HepG2 (cell line): Measurements from ENCODE around the gene ACBD7. TPM values are rescaled to one million over a fixed set of nuclear protein-coding genes. Genes with fewer than 3 reads are reported as not detected.

Experiments
- ARNT ChIP-seq: fragments of 450-650 bp; IDR thresholded peaks from 2 replicates; pipeline ENCODE4 v1.6.1; 2017
- ATF7 ChIP-seq, 2 experiments: fragments of 450-650 bp in 1 of 2; sonication (generic) in 1 of 2; formaldehyde crosslinking in 1 of 2; IDR thresholded peaks; 2 replicates each; pipeline versions ENCODE4 v1.4.0 to v1.6.1; 2016 to 2020; ENCODE audit warnings: antibody characterized with exemption in 1 of 2, mild to moderate bottlenecking in 1 of 2, missing genetic modification reagents in 1 of 2
- CBFB ChIP-seq: sonication (generic); formaldehyde crosslinking; IDR thresholded peaks from 2 replicates; pipeline ENCODE4 v1.4.0; 2020; ENCODE audit warnings: missing genetic modification reagents
- HDAC2 ChIP-seq: sonication (generic); formaldehyde crosslinking; IDR thresholded peaks from 2 replicates; pipeline ENCODE4 v1.4.0; 2020; ENCODE audit warnings: missing genetic modification reagents
- HNRNPLL ChIP-seq: fragments of 200-400 bp; formaldehyde crosslinking; IDR thresholded peaks from 2 replicates; pipeline ENCODE4 v1.6.1; 2017; ENCODE audit warnings: mild to moderate bottlenecking, low read depth, low read length; ENCODE audit not compliant: poor library complexity, severe bottlenecking
- IRX3 ChIP-seq: sonication (generic); formaldehyde crosslinking; IDR thresholded peaks from 2 replicates; pipeline ENCODE4 v1.8.1; 2023; ENCODE audit warnings: mild to moderate bottlenecking, low read depth, missing genetic modification reagents, borderline replicate concordance
- PRMT3 ChIP-seq: sonication (generic); formaldehyde crosslinking; IDR thresholded peaks from 2 replicates; pipeline ENCODE4 v1.8.1; 2022; ENCODE audit warnings: low read depth, mild to moderate bottlenecking, moderate library complexity, missing genetic modification reagents, borderline replicate concordance
- RARA ChIP-seq: IDR thresholded peaks from 2 replicates; pipeline ENCODE4 v1.6.1; 2016; ENCODE audit warnings: missing genetic modification reagents, missing compliant biosample characterization
- ZNF24 ChIP-seq: fragments of 450-650 bp; IDR thresholded peaks from 2 replicates; pipeline ENCODE4 v1.6.1; 2017; ENCODE audit warnings: antibody characterized with exemption, mild to moderate bottlenecking
- ZNF652 ChIP-seq: IDR thresholded peaks from 2 replicates; pipeline ENCODE4 v1.6.1; 2016; ENCODE audit warnings: low read depth, borderline replicate concordance
- ZNF703 ChIP-seq: sonication (generic); formaldehyde crosslinking; IDR thresholded peaks from 2 replicates; pipeline ENCODE4 v1.5.1; 2020; ENCODE audit warnings: missing genetic modification reagents, mild to moderate bottlenecking, moderate library complexity, borderline replicate concordance
- polyA plus RNA-seq, 8 experiments: library from polyadenylated mRNA; depleted of rRNA in 3 of 8; stranded (reverse) in 7 of 8; unstranded in 1 of 8; fragments of >200 nt; fragmentation: Illumina TruSeq in 4 of 8; extraction: Trizol in 4 of 8; gene quantifications; 2 replicates each; pipeline versions ENCODE4 v1.2.1 to v1.2.3, GENCODE V29; 2011 to 2016; ENCODE audit warnings: low read depth in 4 of 8, missing spikeins in 1 of 8, mixed read lengths in 1 of 8; ENCODE audit not compliant: insufficient read depth in 1 of 8
- total RNA-seq, 5 experiments: library from RNA; depleted of rRNA; stranded (reverse); fragments of >200 nt; fragmentation: Illumina TruSeq; extraction: Trizol; gene quantifications; 2 replicates each; pipeline ENCODE4 v1.2.3, GENCODE V29; 2016; ENCODE audit warnings: low read depth in 1 of 5
- TF ChIP-seq, protein P1 (sequence below), 2 experiments: sonication (generic) in 1 of 2; formaldehyde crosslinking in 1 of 2; IDR thresholded peaks; 2 replicates each; pipeline versions ENCODE4 v1.5.1 to v1.6.1; 2011 to 2020; ENCODE audit warnings: borderline replicate concordance in 1 of 2, low read depth in 1 of 2, low read length in 1 of 2, mild to moderate bottlenecking in 1 of 2, missing genetic modification reagents in 1 of 2, moderate library complexity in 1 of 2
- TF ChIP-seq, protein P2 (sequence below): sonication (generic); formaldehyde crosslinking; IDR thresholded peaks from 2 replicates; pipeline ENCODE4 v1.5.0; 2020; ENCODE audit warnings: missing genetic modification reagents
- TF ChIP-seq, protein P3 (sequence below): sonication (generic); formaldehyde crosslinking; IDR thresholded peaks from 2 replicates; pipeline ENCODE4 v1.4.0; 2020; ENCODE audit warnings: missing genetic modification reagents, mild to moderate bottlenecking, borderline replicate concordance
- TF ChIP-seq, protein P4 (sequence below): sonication (generic); formaldehyde crosslinking; IDR thresholded peaks from 2 replicates; pipeline ENCODE4 v1.5.1; 2020; ENCODE audit warnings: missing genetic modification reagents, mild to moderate bottlenecking, borderline replicate concordance

The ACBD7 gene
- total and polyA plus RNA-seq, 2 of the 13 experiments (the other 11 are each of a cell fraction or from before 2014, with no cell fraction given) = 1.4 to 2.6 TPM

DNA sequence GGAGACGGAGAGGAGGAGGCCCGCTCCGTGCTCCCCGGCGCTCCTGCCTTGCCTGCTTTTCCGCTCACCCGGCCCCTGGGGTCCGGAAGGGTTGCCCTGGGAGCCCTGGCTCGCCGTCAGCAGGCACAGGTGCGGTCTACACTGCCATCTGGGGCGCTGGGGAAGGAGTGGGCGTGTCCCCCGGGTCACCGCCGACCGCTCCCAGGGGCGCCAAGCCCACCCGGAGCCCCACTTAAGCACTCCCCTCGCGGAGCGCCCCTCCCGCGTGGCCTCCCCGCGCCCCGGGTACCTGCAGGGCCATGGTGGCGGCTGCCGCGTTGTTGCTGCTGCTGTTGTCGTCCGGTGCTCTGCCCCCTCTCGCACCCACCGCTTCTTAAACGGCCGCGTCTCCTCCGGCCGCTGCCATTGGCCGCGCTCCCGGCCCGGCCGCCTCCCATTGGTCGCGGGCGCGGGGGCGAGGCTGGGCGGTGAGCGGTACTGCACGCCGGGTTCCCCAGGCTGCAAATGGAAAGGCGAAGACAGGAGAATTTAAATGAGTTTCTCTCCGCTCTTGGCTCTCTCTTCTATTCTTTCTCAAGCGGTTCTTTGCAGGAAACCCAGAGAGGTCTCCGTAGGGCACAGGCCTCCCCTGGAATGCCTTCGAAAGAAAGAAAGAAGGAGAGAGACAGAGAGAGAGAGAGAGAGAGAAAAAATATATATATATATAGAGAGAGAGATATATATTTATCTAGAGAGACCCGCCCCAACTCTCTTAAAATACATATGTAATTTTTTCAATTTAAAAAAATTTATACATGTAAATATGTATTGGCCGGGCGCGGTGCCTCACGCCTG, at the start of gene ACBD7 (continued):
- TF ChIP-seq, protein P1, sequence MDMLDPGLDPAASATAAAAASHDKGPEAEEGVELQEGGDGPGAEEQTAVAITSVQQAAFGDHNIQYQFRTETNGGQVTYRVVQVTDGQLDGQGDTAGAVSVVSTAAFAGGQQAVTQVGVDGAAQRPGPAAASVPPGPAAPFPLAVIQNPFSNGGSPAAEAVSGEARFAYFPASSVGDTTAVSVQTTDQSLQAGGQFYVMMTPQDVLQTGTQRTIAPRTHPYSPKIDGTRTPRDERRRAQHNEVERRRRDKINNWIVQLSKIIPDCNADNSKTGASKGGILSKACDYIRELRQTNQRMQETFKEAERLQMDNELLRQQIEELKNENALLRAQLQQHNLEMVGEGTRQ (IDR thresholded peaks at IDR 0.05; ENCODE audit: low read depth, low read length) = no peak
- TF ChIP-seq, protein P1 (CRISPR knock-in tag; IDR thresholded peaks at IDR 0.05; ENCODE audit: borderline replicate concordance) = no peak
- TF ChIP-seq CBFB (CRISPR knock-in tag) (no peak), HDAC2 (CRISPR knock-in tag) (peak; percentile 36; the same call in 1 of the 2 replicates), ZNF24 (no peak), HNRNPLL (peak; percentile 20), ATF7 (IDR thresholded peaks at IDR 0.05) (no peak), ATF7 (CRISPR knock-in tag; IDR thresholded peaks at IDR 0.05) (no peak), ZNF652 (CRISPR knock-in tag) (no peak), PRMT3 (CRISPR knock-in tag) (no peak), ZNF703 (CRISPR knock-in tag) (no peak), ARNT (no peak), IRX3 (CRISPR knock-in tag) (no peak), RARA (CRISPR knock-in tag) (no peak)
- TF ChIP-seq, protein P2, sequence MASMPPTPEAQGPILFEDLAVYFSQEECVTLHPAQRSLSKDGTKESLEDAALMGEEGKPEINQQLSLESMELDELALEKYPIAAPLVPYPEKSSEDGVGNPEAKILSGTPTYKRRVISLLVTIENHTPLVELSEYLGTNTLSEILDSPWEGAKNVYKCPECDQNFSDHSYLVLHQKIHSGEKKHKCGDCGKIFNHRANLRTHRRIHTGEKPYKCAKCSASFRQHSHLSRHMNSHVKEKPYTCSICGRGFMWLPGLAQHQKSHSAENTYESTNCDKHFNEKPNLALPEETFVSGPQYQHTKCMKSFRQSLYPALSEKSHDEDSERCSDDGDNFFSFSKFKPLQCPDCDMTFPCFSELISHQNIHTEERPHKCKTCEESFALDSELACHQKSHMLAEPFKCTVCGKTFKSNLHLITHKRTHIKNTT (CRISPR knock-in tag) = no peak
- TF ChIP-seq, protein P3, sequence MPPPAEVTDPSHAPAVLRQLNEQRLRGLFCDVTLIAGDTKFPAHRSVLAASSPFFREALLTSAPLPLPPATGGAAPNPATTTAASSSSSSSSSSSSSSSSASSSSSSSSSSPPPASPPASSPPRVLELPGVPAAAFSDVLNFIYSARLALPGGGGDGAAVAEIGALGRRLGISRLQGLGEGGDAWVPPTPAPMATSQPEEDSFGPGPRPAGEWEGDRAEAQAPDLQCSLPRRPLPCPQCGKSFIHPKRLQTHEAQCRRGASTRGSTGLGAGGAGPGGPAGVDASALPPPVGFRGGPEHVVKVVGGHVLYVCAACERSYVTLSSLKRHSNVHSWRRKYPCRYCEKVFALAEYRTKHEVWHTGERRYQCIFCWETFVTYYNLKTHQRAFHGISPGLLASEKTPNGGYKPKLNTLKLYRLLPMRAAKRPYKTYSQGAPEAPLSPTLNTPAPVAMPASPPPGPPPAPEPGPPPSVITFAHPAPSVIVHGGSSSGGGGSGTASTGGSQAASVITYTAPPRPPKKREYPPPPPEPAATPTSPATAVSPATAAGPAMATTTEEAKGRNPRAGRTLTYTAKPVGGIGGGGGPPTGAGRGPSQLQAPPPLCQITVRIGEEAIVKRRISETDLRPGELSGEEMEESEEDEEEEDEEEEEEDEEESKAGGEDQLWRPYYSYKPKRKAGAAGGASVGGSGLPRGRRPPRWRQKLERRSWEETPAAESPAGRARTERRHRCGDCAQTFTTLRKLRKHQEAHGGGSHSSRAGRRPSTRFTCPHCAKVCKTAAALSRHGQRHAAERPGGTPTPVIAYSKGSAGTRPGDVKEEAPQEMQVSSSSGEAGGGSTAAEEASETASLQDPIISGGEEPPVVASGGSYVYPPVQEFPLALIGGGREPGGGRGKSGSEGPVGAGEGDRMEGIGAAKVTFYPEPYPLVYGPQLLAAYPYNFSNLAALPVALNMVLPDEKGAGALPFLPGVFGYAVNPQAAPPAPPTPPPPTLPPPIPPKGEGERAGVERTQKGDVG = no peak
- TF ChIP-seq, protein P4, sequence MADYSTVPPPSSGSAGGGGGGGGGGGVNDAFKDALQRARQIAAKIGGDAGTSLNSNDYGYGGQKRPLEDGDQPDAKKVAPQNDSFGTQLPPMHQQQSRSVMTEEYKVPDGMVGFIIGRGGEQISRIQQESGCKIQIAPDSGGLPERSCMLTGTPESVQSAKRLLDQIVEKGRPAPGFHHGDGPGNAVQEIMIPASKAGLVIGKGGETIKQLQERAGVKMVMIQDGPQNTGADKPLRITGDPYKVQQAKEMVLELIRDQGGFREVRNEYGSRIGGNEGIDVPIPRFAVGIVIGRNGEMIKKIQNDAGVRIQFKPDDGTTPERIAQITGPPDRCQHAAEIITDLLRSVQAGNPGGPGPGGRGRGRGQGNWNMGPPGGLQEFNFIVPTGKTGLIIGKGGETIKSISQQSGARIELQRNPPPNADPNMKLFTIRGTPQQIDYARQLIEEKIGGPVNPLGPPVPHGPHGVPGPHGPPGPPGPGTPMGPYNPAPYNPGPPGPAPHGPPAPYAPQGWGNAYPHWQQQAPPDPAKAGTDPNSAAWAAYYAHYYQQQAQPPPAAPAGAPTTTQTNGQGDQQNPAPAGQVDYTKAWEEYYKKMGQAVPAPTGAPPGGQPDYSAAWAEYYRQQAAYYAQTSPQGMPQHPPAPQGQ = no peak
